ENCODE data around the gene CYB5R4. TPM values are rescaled to one million over a fixed set of nuclear protein-coding genes. Genes with fewer than 3 reads are reported as not detected.
A peak's percentile ranks its signal among the peaks of the same experiment; 100 is the strongest.

The CYB5R4 gene
- total RNA-seq, 4 donors from 2014 or later = 9.7 to 15.4 (median 10.5) TPM

DNA sequence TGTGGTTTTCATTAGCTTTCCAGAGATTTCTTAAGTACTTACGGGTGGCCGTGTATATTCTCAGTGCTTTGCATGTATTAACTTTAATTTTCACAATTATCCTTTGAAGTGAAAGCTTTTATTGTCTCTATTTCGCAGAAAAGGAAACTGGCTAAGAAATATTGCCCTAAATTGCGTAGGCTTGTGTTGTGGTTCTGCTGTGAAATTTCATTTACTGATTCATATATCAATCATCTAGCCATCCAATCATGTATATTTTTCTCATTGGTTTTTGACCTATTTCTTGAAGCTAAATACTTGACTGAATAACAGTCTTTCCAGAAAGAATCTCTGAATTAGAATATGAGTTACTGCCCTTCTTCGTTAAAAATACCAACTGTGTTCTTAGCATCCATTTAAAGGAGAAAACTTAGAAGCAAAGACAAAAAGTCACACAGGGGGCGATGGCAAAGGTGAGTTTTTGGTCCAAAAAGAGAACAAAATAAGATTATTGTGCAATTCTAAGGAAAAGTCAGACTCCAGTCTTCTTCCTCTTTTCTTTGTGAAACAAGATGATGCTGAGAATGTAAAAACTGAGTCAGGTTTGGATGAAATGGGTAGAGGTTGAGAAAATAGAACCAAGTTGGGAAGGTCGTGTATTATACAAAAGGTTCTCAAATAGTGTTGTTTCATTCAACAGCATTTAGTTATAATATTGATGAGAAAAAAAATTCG lies 1.4 kb downstream of the CYB5R4 start:
- Histone ChIP-seq H3K27ac (replicated peaks in 1 of 4) (no peak overlapping the region), H3K36me3 (peaks cover 0 to 19% (median 8%) of the 10 kb centered on the region in 4 donors), H3K4me3 (peak overlapping the region; percentile 78 to 93 (median 84)), H3K9me3 (no peaks in the 10 kb centered on the region), H3K27me3 (no peaks in the 10 kb centered on the region), H3K4me1 (peaks cover 19 to 37% (median 31%) of the 10 kb centered on the region in 4 donors)
- no peak for DNase-seq (ENCODE audit: extremely low spot score)
- intact Hi-C loops (cut with DNase I) = no loop called here
- WGBS = 70% methylated on average over 8 of the region's 8 CpGs
- TF ChIP-seq POLR2AphosphoS5 (IDR thresholded peaks at IDR 0.05) (no peak), POLR2A (IDR thresholded peaks at IDR 0.05; ENCODE audit: low read depth) (no peak), EP300 (IDR thresholded peaks at IDR 0.05) (no peak)
- TF ChIP-seq, protein P1, sequence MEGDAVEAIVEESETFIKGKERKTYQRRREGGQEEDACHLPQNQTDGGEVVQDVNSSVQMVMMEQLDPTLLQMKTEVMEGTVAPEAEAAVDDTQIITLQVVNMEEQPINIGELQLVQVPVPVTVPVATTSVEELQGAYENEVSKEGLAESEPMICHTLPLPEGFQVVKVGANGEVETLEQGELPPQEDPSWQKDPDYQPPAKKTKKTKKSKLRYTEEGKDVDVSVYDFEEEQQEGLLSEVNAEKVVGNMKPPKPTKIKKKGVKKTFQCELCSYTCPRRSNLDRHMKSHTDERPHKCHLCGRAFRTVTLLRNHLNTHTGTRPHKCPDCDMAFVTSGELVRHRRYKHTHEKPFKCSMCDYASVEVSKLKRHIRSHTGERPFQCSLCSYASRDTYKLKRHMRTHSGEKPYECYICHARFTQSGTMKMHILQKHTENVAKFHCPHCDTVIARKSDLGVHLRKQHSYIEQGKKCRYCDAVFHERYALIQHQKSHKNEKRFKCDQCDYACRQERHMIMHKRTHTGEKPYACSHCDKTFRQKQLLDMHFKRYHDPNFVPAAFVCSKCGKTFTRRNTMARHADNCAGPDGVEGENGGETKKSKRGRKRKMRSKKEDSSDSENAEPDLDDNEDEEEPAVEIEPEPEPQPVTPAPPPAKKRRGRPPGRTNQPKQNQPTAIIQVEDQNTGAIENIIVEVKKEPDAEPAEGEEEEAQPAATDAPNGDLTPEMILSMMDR (IDR thresholded peaks at IDR 0.05) = no peak

DNA sequence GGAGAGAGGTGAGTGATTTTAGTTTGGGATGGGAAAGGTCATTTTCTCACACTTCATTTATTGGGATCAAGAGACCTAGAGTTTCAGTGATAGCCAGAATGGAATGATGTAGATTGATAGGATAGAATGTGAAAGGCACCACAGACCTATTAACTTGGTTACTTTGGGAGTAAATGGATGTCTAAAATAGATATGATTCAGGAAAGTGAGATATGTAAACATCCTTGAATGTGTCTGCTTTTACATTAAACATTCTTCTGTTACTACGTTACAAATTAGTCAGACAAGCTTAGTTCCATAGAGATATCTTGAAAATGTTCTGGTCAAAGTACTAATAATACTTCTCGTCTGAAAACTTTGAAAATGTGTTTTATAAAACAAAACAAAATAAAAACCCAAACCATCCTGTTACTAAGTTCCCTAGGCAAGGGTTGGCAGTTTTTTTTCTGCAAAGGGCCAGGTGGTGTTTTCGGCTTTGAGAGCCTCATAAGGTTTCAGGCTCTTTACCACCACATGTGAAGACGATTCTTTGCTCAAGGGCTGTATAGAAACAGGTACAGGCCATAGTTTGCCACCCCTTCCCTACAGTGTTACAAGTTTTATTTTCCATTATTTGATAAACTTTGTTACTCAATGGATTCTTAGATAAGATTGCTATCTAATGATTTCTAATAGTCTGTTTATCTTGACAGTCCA lies 3.4 kb downstream of the CYB5R4 start:
- intact Hi-C loops (cut with DNase I) = no loop called here
- H3K9me3 ChIP-seq = no peaks in the 10 kb centered on the region
- H3K4me1 ChIP-seq = peaks cover 19 to 37% (median 31%) of the 10 kb centered on the region in 4 donors
- no peak for DNase-seq (ENCODE audit: extremely low spot score)
- H3K36me3 ChIP-seq = peaks cover 0 to 35% (median 20%) of the 10 kb centered on the region in 4 donors
- no peak overlapping the region for H3K4me3 ChIP-seq
- no peaks in the 10 kb centered on the region for H3K27me3 ChIP-seq
- no peak overlapping the region for H3K27ac ChIP-seq (replicated peaks in 1 of 4)
- WGBS = 54% methylated on average over 4 of the region's 4 CpGs
- no peak for TF ChIP-seq EP300 (IDR thresholded peaks at IDR 0.05)
- TF ChIP-seq POLR2A (IDR thresholded peaks at IDR 0.05; ENCODE audit: low read depth) = no peak
- TF ChIP-seq, protein P1 (IDR thresholded peaks at IDR 0.05) = no peak
- no peak for TF ChIP-seq POLR2AphosphoS5 (IDR thresholded peaks at IDR 0.05)

DNA sequence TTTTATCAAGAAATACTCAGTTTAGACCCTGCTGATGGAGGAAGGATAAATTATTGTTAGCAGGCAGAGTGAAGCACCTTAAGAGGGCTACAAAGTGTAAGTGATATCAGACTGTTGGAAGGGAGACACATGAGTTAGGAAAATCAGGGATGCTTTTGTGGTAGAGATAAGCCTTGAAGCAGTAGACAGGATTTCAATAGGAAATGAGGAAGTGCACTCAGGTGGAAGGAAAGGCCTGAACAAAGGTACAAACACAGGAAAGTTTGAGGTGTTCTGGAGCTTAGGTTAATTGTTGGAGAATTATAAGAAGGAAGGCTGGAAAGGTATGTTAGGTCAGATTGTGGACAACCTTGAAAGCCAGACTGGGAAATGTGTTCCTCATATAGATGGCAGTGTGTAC lies 7.6 kb downstream of the CYB5R4 start:
- no peak overlapping the region for H3K27ac ChIP-seq (replicated peaks in 1 of 4)
- H3K9me3 ChIP-seq = no peaks in the 10 kb centered on the region
- H3K36me3 ChIP-seq = peaks cover 0 to 35% (median 20%) of the 10 kb centered on the region in 4 donors
- no peak overlapping the region for H3K4me3 ChIP-seq
- TF ChIP-seq, protein P1 (IDR thresholded peaks at IDR 0.05) = no peak
- no peak for TF ChIP-seq POLR2A (IDR thresholded peaks at IDR 0.05; ENCODE audit: low read depth)
- intact Hi-C loops (cut with DNase I) = no loop called here
- peaks cover 0 to 12% (median 5%) of the 10 kb centered on the region in 4 donors for H3K4me1 ChIP-seq
- DNase-seq (ENCODE audit: extremely low spot score) = no peak
- no peaks in the 10 kb centered on the region for H3K27me3 ChIP-seq

DNA sequence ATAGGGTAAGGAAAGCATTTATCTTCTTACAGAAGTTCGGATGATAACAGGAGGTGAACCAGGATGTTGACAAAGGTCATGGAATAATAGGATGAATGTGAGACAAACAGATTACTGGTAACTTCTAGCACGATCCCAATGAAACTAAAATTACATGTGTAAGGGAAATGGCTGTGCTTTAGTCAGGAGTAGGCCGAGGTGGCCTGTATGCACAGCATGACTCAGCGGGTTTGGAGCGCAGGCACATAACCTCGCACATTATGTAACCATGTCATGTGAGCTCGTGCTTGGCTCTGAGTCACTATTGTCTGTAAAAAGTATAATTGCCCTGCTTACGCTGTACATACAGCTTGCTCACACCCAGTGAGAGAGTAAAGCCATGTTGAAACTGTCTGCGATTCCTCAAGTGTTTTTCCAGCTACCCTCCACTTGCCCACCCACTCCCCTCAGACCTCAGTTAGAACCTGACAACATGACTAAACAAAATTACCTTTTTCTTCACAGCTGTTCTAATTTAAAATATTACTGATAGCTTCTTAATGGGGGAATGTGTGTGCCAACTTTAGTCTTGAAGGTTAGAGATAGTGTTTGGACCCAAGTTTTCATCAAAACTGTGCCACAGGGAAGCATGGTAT lies 8.2 kb downstream of the CYB5R4 start:
- peaks cover 0 to 7% (median 2%) of the 10 kb centered on the region in 4 donors for H3K4me1 ChIP-seq
- TF ChIP-seq POLR2AphosphoS5 (IDR thresholded peaks at IDR 0.05) (no peak), EP300 (IDR thresholded peaks at IDR 0.05) (no peak), POLR2A (IDR thresholded peaks at IDR 0.05; ENCODE audit: low read depth) (no peak)
- WGBS = 92% methylated on average over 9 of the region's 9 CpGs
- no peak for DNase-seq (ENCODE audit: extremely low spot score)
- H3K27me3 ChIP-seq = no peaks in the 10 kb centered on the region
- intact Hi-C loops (cut with DNase I) = no loop called here
- no peaks in the 10 kb centered on the region for H3K9me3 ChIP-seq
- H3K36me3 ChIP-seq = peaks cover 0 to 35% (median 20%) of the 10 kb centered on the region in 4 donors
- H3K27ac ChIP-seq (replicated peaks in 1 of 4) = no peak overlapping the region
- no peak overlapping the region for H3K4me3 ChIP-seq

DNA sequence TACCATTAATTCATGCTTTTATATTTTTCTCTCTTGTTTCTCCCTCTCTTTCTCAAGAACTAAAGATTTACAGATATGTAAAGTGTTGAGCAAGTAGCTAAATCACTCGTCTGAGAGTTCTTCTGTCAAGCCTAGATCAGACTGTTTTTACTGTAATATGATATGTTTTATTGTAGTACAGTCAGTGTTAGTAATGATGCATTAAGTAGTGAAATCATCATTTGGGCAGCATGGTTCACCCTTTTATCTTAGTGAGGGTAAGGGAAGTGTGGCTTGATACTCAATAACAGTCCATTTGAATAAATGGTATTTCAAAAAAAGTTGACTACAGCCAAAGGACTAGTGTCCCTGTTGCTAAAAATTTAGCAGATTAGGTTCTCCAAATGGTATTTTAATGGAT lies 9.2 kb downstream of the CYB5R4 start:
- peaks cover 0 to 3% (median 0%) of the 10 kb centered on the region in 4 donors for H3K4me1 ChIP-seq
- no peak overlapping the region for H3K27ac ChIP-seq (replicated peaks in 1 of 4)
- H3K9me3 ChIP-seq = no peaks in the 10 kb centered on the region
- H3K4me3 ChIP-seq = no peak overlapping the region
- intact Hi-C loops (cut with DNase I) = no loop called here
- 69% methylated on average over 1 of the region's 1 CpG for WGBS
- TF ChIP-seq, protein P1 (IDR thresholded peaks at IDR 0.05) = no peak
- TF ChIP-seq EP300 (IDR thresholded peaks at IDR 0.05) = no peak
- H3K36me3 ChIP-seq = peaks cover 0 to 35% (median 20%) of the 10 kb centered on the region in 4 donors
- DNase-seq (ENCODE audit: extremely low spot score) = no peak
- no peaks in the 10 kb centered on the region for H3K27me3 ChIP-seq

All from esophagus muscularis mucosa (tissue), 4 donors.